ENCODE results near the gene PCK2. TPM values are rescaled to one million over a fixed set of nuclear protein-coding genes. Genes with fewer than 3 reads are reported as not detected.

PCK2 gene
- total and polyA plus RNA-seq, 5 donors from 2014 or later: 21.0 to 32.2 (median 26.4) TPM

GRCh38 chr14:24121210-24121609, 27.1 kb downstream of the PCK2 start:
- H3K27me3 ChIP-seq (ENCODE audit: control insufficient read depth, insufficient read depth, low read length): no peaks in the 10 kb centered on the region
- DNase-seq: no peak
- H3K27ac ChIP-seq (ENCODE audit: insufficient read depth, low read length, poor library complexity, severe bottlenecking): no peak overlapping the region
- Mint-ChIP-seq H3K9me3 (no peaks in the 10 kb centered on the region), H3K36me3 (peaks cover 51% of the 10 kb centered on the region), H3K4me1 (peaks cover 6 to 31% (median 13%) of the 10 kb centered on the region in 4 donors), H3K27me3 (no peaks in the 10 kb centered on the region), H3K4me3 (no peak overlapping the region), H3K27ac (no peak overlapping the region)
- H3K4me1 ChIP-seq (ENCODE audit: control insufficient read depth, insufficient read depth, low read length, poor library complexity, severe bottlenecking): peaks cover 13% of the 10 kb centered on the region
- no peak overlapping the region for H3K4me3 ChIP-seq (ENCODE audit: low read depth, low read length)
- peaks cover 70% of the 10 kb centered on the region for H3K36me3 ChIP-seq (ENCODE audit: control insufficient read depth, insufficient read depth, low read length)
- no peak for ATAC-seq (ENCODE audit: low read depth in 2 of 2)
- H3K9me3 ChIP-seq (ENCODE audit: control insufficient read depth in 2 of 2, low read length in 2 of 2): no peaks in the 10 kb centered on the region

- H3K9me3 Mint-ChIP-seq: no peaks in the 10 kb centered on the region
- H3K36me3 Mint-ChIP-seq: peaks cover 44% of the 10 kb centered on the region
- Histone ChIP-seq H3K27me3 (ENCODE audit: control insufficient read depth, insufficient read depth, low read length) (no peaks in the 10 kb centered on the region), H3K4me3 (ENCODE audit: low read depth, low read length) (no peak overlapping the region), H3K9me3 (ENCODE audit: control insufficient read depth in 2 of 2, low read length in 2 of 2) (no peaks in the 10 kb centered on the region), H3K4me1 (ENCODE audit: control insufficient read depth, insufficient read depth, low read length, poor library complexity, severe bottlenecking) (peaks cover under 1% of the 10 kb centered on the region), H3K27ac (ENCODE audit: insufficient read depth, low read length, poor library complexity, severe bottlenecking) (no peak overlapping the region), H3K36me3 (ENCODE audit: control insufficient read depth, insufficient read depth, low read length) (peaks cover 63% of the 10 kb centered on the region)
- H3K4me1 Mint-ChIP-seq: peaks cover 0 to 19% (median 5%) of the 10 kb centered on the region in 4 donors
- ATAC-seq (ENCODE audit: low read depth in 2 of 2): no peak
- H3K27me3 Mint-ChIP-seq: no peaks in the 10 kb centered on the region
- H3K4me3 Mint-ChIP-seq: no peak overlapping the region
- no peak for DNase-seq
- no peak overlapping the region for H3K27ac Mint-ChIP-seq
Measured at GRCh38 chr14:24122416-24122815, 28.3 kb downstream of the PCK2 start.

GRCh38 chr14:24122898-24123297, 28.8 kb downstream of the PCK2 start:
- Mint-ChIP-seq H3K4me3 (no peak overlapping the region), H3K4me1 (peaks cover 0 to 16% (median 3%) of the 10 kb centered on the region in 4 donors), H3K9me3 (no peaks in the 10 kb centered on the region), H3K27ac (no peak overlapping the region), H3K36me3 (peaks cover 40% of the 10 kb centered on the region), H3K27me3 (no peaks in the 10 kb centered on the region)
- H3K4me3 ChIP-seq (ENCODE audit: low read depth, low read length): no peak overlapping the region
- H3K27me3 ChIP-seq (ENCODE audit: control insufficient read depth, insufficient read depth, low read length): no peaks in the 10 kb centered on the region
- DNase-seq: no peak
- no peaks in the 10 kb centered on the region for H3K9me3 ChIP-seq (ENCODE audit: control insufficient read depth in 2 of 2, low read length in 2 of 2)
- H3K36me3 ChIP-seq (ENCODE audit: control insufficient read depth, insufficient read depth, low read length): peaks cover 58% of the 10 kb centered on the region
- H3K27ac ChIP-seq (ENCODE audit: insufficient read depth, low read length, poor library complexity, severe bottlenecking): no peak overlapping the region
- ATAC-seq (ENCODE audit: low read depth in 2 of 2): no peak
- H3K4me1 ChIP-seq (ENCODE audit: control insufficient read depth, insufficient read depth, low read length, poor library complexity, severe bottlenecking): no peaks in the 10 kb centered on the region

- Mint-ChIP-seq H3K4me3 (no peak overlapping the region), H3K9me3 (no peaks in the 10 kb centered on the region), H3K4me1 (peaks cover 0 to 11% (median 0%) of the 10 kb centered on the region in 4 donors), H3K27me3 (no peaks in the 10 kb centered on the region), H3K36me3 (peaks cover 32% of the 10 kb centered on the region), H3K27ac (no peak overlapping the region)
- Histone ChIP-seq H3K27ac (ENCODE audit: insufficient read depth, low read length, poor library complexity, severe bottlenecking) (no peak overlapping the region), H3K9me3 (ENCODE audit: control insufficient read depth in 2 of 2, low read length in 2 of 2) (no peaks in the 10 kb centered on the region), H3K27me3 (ENCODE audit: control insufficient read depth, insufficient read depth, low read length) (no peaks in the 10 kb centered on the region), H3K36me3 (ENCODE audit: control insufficient read depth, insufficient read depth, low read length) (peaks cover 49% of the 10 kb centered on the region), H3K4me1 (ENCODE audit: control insufficient read depth, insufficient read depth, low read length, poor library complexity, severe bottlenecking) (no peaks in the 10 kb centered on the region), H3K4me3 (ENCODE audit: low read depth, low read length) (no peak overlapping the region)
- ATAC-seq (ENCODE audit: low read depth in 2 of 2) (peak; percentile 34 to 36), DNase-seq (no peak)
Measured at GRCh38 chr14:24123424-24124417, 29.6 kb downstream of the PCK2 start.

GRCh38 chr14:24126939-24127338, 32.8 kb downstream of the PCK2 start:
- ATAC-seq (ENCODE audit: low read depth in 2 of 2) (no peak), DNase-seq (no peak)
- H3K27ac ChIP-seq (ENCODE audit: insufficient read depth, low read length, poor library complexity, severe bottlenecking): no peak overlapping the region
- H3K4me1 Mint-ChIP-seq: peaks cover 0 to 16% (median 8%) of the 10 kb centered on the region in 4 donors
- H3K27ac Mint-ChIP-seq: peak overlapping the region in 1 of 3 donors; percentile 20
- no peaks in the 10 kb centered on the region for H3K27me3 ChIP-seq (ENCODE audit: control insufficient read depth, insufficient read depth, low read length)
- H3K4me3 Mint-ChIP-seq: no peak overlapping the region
- H3K9me3 Mint-ChIP-seq: no peaks in the 10 kb centered on the region
- no peaks in the 10 kb centered on the region for H3K9me3 ChIP-seq (ENCODE audit: control insufficient read depth in 2 of 2, low read length in 2 of 2)
- H3K27me3 Mint-ChIP-seq: no peaks in the 10 kb centered on the region
- H3K36me3 Mint-ChIP-seq: peaks cover 24% of the 10 kb centered on the region
- H3K36me3 ChIP-seq (ENCODE audit: control insufficient read depth, insufficient read depth, low read length): peaks cover 19% of the 10 kb centered on the region
- peaks cover 4% of the 10 kb centered on the region for H3K4me1 ChIP-seq (ENCODE audit: control insufficient read depth, insufficient read depth, low read length, poor library complexity, severe bottlenecking)
- no peak overlapping the region for H3K4me3 ChIP-seq (ENCODE audit: low read depth, low read length)

- Histone ChIP-seq H3K4me3 (ENCODE audit: low read depth, low read length) (no peak overlapping the region), H3K36me3 (ENCODE audit: control insufficient read depth, insufficient read depth, low read length) (peaks cover 15% of the 10 kb centered on the region), H3K4me1 (ENCODE audit: control insufficient read depth, insufficient read depth, low read length, poor library complexity, severe bottlenecking) (peaks cover 11% of the 10 kb centered on the region), H3K27ac (ENCODE audit: insufficient read depth, low read length, poor library complexity, severe bottlenecking) (no peak overlapping the region), H3K9me3 (ENCODE audit: control insufficient read depth in 2 of 2, low read length in 2 of 2) (no peaks in the 10 kb centered on the region), H3K27me3 (ENCODE audit: control insufficient read depth, insufficient read depth, low read length) (no peaks in the 10 kb centered on the region)
- Mint-ChIP-seq H3K27ac (no peak overlapping the region), H3K4me3 (no peak overlapping the region), H3K27me3 (no peaks in the 10 kb centered on the region), H3K4me1 (peaks cover 0 to 23% (median 12%) of the 10 kb centered on the region in 4 donors), H3K9me3 (no peaks in the 10 kb centered on the region), H3K36me3 (peaks cover 21% of the 10 kb centered on the region)
- DNase-seq (no peak), ATAC-seq (ENCODE audit: low read depth in 2 of 2) (no peak)
Measured at GRCh38 chr14:24127673-24128072, 33.6 kb downstream of the PCK2 start.

GRCh38 chr14:24129410-24129998, 35.4 kb downstream of the PCK2 start:
- Histone ChIP-seq H3K4me3 (ENCODE audit: low read depth, low read length) (no peak overlapping the region), H3K4me1 (ENCODE audit: control insufficient read depth, insufficient read depth, low read length, poor library complexity, severe bottlenecking) (peaks cover 15% of the 10 kb centered on the region), H3K27ac (ENCODE audit: insufficient read depth, low read length, poor library complexity, severe bottlenecking) (no peak overlapping the region), H3K27me3 (ENCODE audit: control insufficient read depth, insufficient read depth, low read length) (no peaks in the 10 kb centered on the region), H3K9me3 (ENCODE audit: control insufficient read depth in 2 of 2, low read length in 2 of 2) (no peaks in the 10 kb centered on the region), H3K36me3 (ENCODE audit: control insufficient read depth, insufficient read depth, low read length) (no peaks in the 10 kb centered on the region)
- H3K4me1 Mint-ChIP-seq: peaks cover 5 to 29% (median 18%) of the 10 kb centered on the region in 4 donors
- no peak for DNase-seq
- H3K27me3 Mint-ChIP-seq: peaks cover 4% of the 10 kb centered on the region
- peaks cover 8% of the 10 kb centered on the region for H3K36me3 Mint-ChIP-seq
- H3K9me3 Mint-ChIP-seq: no peaks in the 10 kb centered on the region
- no peak for ATAC-seq (ENCODE audit: low read depth in 2 of 2)
- H3K4me3 Mint-ChIP-seq: no peak overlapping the region
- H3K27ac Mint-ChIP-seq: no peak overlapping the region
